GM12878 (cell line): Measurements from ENCODE around the gene OTOS. TPM values are rescaled to one million over a fixed set of nuclear protein-coding genes. Genes with fewer than 3 reads are reported as not detected.

Experiments
- ATAC-seq: fragments of 200-7000 bp; cut with Tn5 transposase; 3 replicates; pipeline ENCODE4 v1.9.1; 2020; ENCODE audit warnings: mild to moderate bottlenecking, moderate library complexity
- BruUV-seq: library from RNA; stranded (reverse); fragments of 400-500 nt; replicated peaks from 2 replicates; lab custom pipeline; 2021; lab: Mats Ljungman, UMichigan
- CTCF ChIA-PET: fragments of 300-600 bp; sonication (Branson Sonifier 250); formaldehyde crosslinking; extraction: SDS; loops from one replicate; lab custom pipeline; 2021; ENCODE audit warnings: inconsistent platforms; lab: Yijun Ruan, JAX
- POLR2A ChIA-PET: fragments of 350-600 bp; formaldehyde crosslinking; extraction: SDS; loops from one replicate; lab custom pipeline; 2021; ENCODE audit warnings: inconsistent platforms; lab: Charles Lee
- RAD21 ChIA-PET: fragments of 300-600 bp; sonication (Branson Sonifier 250); formaldehyde crosslinking; loops from one replicate; lab custom pipeline; 2023; ENCODE audit warnings: antibody characterized with exemption; ENCODE audit not compliant: unreplicated experiment; lab: Charles Lee
- SMC1A ChIA-PET: fragments of 300-600 bp; sonication (Branson Sonifier 250); formaldehyde crosslinking; loops from one replicate; lab custom pipeline; 2023; ENCODE audit not compliant: unreplicated experiment, uncharacterized antibody; lab: Charles Lee
- DNase-seq: peaks from one replicate; pipeline ENCODE4 v3.0.0-alpha.2; 2011; ENCODE audit warnings: low read depth, low spot score
- FAIRE-seq: peaks from 3 replicates; lab custom pipeline; 2011; peaks lifted over from hg19 to GRCh38; lab: Jason Lieb, UNC
- H2AFZ ChIP-seq: 2 replicates; pipeline ENCODE4 v1.6.0; 2011; ENCODE audit warnings: low read depth, low read length, control low read depth; ENCODE audit not compliant: control insufficient read depth
- H3K27ac ChIP-seq: 2 replicates; pipeline ENCODE4 v1.5.1; 2011; ENCODE audit warnings: control low read depth; ENCODE audit not compliant: control insufficient read depth, insufficient read depth
- H3K27me3 ChIP-seq, 2 experiments: replicated peaks in 1 of 2; 2 replicates each; pipeline versions ENCODE4 v1.6.0 to v1.6.1; 2011; ENCODE audit warnings: low read length in 1 of 2; ENCODE audit not compliant: control insufficient read depth in 2 of 2, insufficient read depth in 2 of 2
- H3K36me3 ChIP-seq, 2 experiments: 2 replicates each; pipeline ENCODE4 v1.5.1; 2011; ENCODE audit warnings: low read length in 1 of 2; ENCODE audit not compliant: control insufficient read depth in 2 of 2, insufficient read depth in 2 of 2
- H3K4me1 ChIP-seq: 2 replicates; pipeline ENCODE4 v1.6.1; 2011; ENCODE audit warnings: mild to moderate bottlenecking, low read length, moderate library complexity, mixed read lengths; ENCODE audit not compliant: control insufficient read depth, insufficient read depth
- H3K4me2 ChIP-seq: 2 replicates; pipeline ENCODE4 v1.6.0; 2011; ENCODE audit warnings: control low read depth; ENCODE audit not compliant: control insufficient read depth, insufficient read depth
- H3K4me3 ChIP-seq: fragments of 200-600 bp; sonication (generic); 2 replicates; pipeline ENCODE4 v1.5.1; 2016
- H3K79me2 ChIP-seq: 2 replicates; pipeline ENCODE4 v1.6.0; 2011; ENCODE audit warnings: low read length; ENCODE audit not compliant: control insufficient read depth, insufficient read depth
- H3K9ac ChIP-seq: 2 replicates; pipeline ENCODE4 v1.8.0; 2011; ENCODE audit warnings: low read length, control low read depth, mixed read lengths; ENCODE audit not compliant: control insufficient read depth, insufficient read depth
- H3K9me3 ChIP-seq: replicated peaks from 3 replicates; pipeline ENCODE4 v1.5.1; 2011; ENCODE audit warnings: mild to moderate bottlenecking, low read length; ENCODE audit not compliant: control insufficient read depth, insufficient read depth
- H4K20me1 ChIP-seq: 2 replicates; pipeline ENCODE4 v1.6.0; 2011; ENCODE audit not compliant: control insufficient read depth, insufficient read depth
- EGR1 ChIP-seq, 2 experiments: IDR thresholded peaks; 1 replicate in 1 of 2; 2 replicates in 1 of 2; pipeline ENCODE4 v1.6.1; 2011 to 2012; ENCODE audit warnings: low read depth in 2 of 2, low read length in 2 of 2, borderline replicate concordance in 1 of 2, mild to moderate bottlenecking in 1 of 2, moderate library complexity in 1 of 2
- MTA2 ChIP-seq: fragments of 450-650 bp; IDR thresholded peaks from 2 replicates; pipeline ENCODE4 v1.6.1; 2016; ENCODE audit warnings: low read depth, mild to moderate bottlenecking, moderate library complexity
- MYC ChIP-seq: IDR thresholded peaks from 2 replicates; pipeline ENCODE4 v1.6.1; 2011; ENCODE audit warnings: mild to moderate bottlenecking, low read length, moderate library complexity, inconsistent platforms; ENCODE audit not compliant: insufficient read depth, insufficient replicate concordance, insufficient read length, severe bottlenecking
- RELB ChIP-seq: fragments of 450-650 bp; IDR thresholded peaks from 2 replicates; pipeline ENCODE4 v1.6.1; 2017; ENCODE audit warnings: low read depth, mild to moderate bottlenecking, moderate library complexity
- RFX5 ChIP-seq: IDR thresholded peaks from 2 replicates; pipeline ENCODE4 v1.6.1; 2011; ENCODE audit warnings: low read depth, low read length, improper control_type of control experiment
- SUPT20H ChIP-seq: IDR thresholded peaks from 2 replicates; pipeline ENCODE4 v1.6.1; 2011; ENCODE audit warnings: low read depth, mild to moderate bottlenecking, low read length, moderate library complexity, borderline replicate concordance; ENCODE audit not compliant: control insufficient read depth
- WGBS: methylation state at CpG from one replicate; pipeline ENCODE4 v1.1.6; 2016; ENCODE audit warnings: low lambda C conversion rate; ENCODE audit not compliant: insufficient replicate concordance, insufficient coverage; ENCODE audit errors: missing lambda C conversion rate; 5-methylcytosine and 5-hydroxymethylcytosine counted together
- in situ Hi-C: fragments of 300-500 bp; cut with MboI; formaldehyde crosslinking; loops from 9 replicates; pipeline ENCODE4 v1.14.3; 2018; ENCODE audit warnings: mixed read lengths
- intact Hi-C: fragments of 100-400 bp; cut with micrococcal nuclease; formaldehyde crosslinking; loops from one replicate; pipeline ENCODE4 v1.14.2; 2022; ENCODE audit not compliant: unreplicated experiment
- polyA plus RNA-seq, 11 experiments: library from polyadenylated mRNA; depleted of rRNA in 4 of 11; unstranded in 6 of 11; stranded (reverse) in 5 of 11; fragments of >200 nt; fragmentation: Nextera tagmentation in 4 of 11; fragmentation: Illumina TruSeq in 1 of 11; extraction: Ambion mirVana in 4 of 11; extraction: Trizol in 1 of 11; gene quantifications; 1 replicate in 1 of 11; 2 replicates in 10 of 11; pipeline versions ENCODE4 v1.2.1 to v1.2.3, GENCODE V29; 2011 to 2016; ENCODE audit warnings: inconsistent platforms in 2 of 11, missing spikeins in 2 of 11, low read depth in 1 of 11
- total RNA-seq, 4 experiments: library from RNA; depleted of rRNA in 3 of 4; stranded (reverse); fragments of >200 nt in 3 of 4; fragmentation: Illumina TruSeq in 1 of 4; extraction: Trizol in 1 of 4; gene quantifications; 2 replicates each; pipeline versions ENCODE4 v1.2.1 to v1.2.3, GENCODE V29; 2013 to 2021

The OTOS gene
- total and polyA plus RNA-seq, 10 of the 15 experiments (the other 5 are each of a cell fraction or from before 2014, with no cell fraction given), result not detected

DNA sequence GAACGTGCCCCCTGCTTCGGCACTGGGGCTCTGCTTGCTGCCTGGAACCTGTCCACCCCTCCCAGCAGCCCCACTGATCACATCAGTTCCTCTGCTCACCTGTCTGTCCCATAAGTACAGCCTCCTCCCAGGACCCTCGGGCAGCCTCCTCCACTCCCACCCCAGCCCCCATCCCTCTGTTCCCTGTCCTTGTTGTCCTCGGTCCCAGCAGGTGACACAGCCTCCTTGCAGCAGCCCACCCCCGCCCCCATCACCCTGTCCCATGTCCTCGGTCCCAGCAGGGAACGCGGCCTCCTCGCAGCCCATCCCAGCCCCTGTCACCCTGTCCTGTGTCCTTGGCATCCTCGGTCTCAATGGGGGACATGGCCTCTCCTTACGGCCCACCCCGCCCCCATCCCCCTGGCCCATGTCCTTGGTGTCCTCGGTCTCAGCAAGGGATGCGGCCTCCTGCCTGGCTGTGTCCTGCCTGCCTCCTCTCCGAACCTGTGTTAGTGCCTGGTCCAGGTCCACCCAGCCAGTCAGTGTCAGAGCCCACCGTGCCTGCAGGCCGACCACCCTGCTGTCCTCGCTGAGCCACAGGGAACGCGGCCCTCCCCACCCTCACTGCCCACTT, 4.3 kb upstream of the OTOS start:
- intact Hi-C loops, result loop anchor here (10.0 kb wide), 1 partner anchor 1110 kb away; no protein-coding TSS in a partner anchor
- no peak for DNase-seq
- WGBS, result 20% methylated on average over 12 of the region's 20 CpGs
- Histone ChIP-seq H3K4me1 (no peaks in the 10 kb centered on the region), H2AFZ (no peak overlapping the region), H3K4me3 (no peak overlapping the region), H4K20me1 (no peaks in the 10 kb centered on the region), H3K4me2 (no peak overlapping the region), H3K9ac (no peak overlapping the region), H3K27ac (no peak overlapping the region), H3K36me3 (no peaks in the 10 kb centered on the region), H3K9me3 (no peaks in the 10 kb centered on the region; the same call in 2 of the 3 replicates), H3K79me2 (no peaks in the 10 kb centered on the region), H3K27me3 (peaks cover 0 to 2% of the 10 kb centered on the region in 2 experiments; a peak in 2 of 4 replicates)
- no peak for ATAC-seq
- RAD21 ChIA-PET, result interaction anchor here (1.3 kb wide), 1 partner anchor 84 kb away, joined by 8 read pairs; no protein-coding TSS in a partner anchor
- TF ChIP-seq MTA2 (no peak), RELB (no peak), RFX5 (no peak), MYC (no peak), EGR1 (IDR thresholded peaks at IDR 0.05; ENCODE audit: borderline replicate concordance in 1 of 2, low read depth in 2 of 2, low read length in 2 of 2) (no peak), SUPT20H (no peak)
- no TSS peak for BruUV-seq
- SMC1A ChIA-PET, result interaction anchor here (1.0 to 4.4 kb wide), 3 partner anchors 81 to 85 kb away, joined by 3 to 33 read pairs (median 3); no protein-coding TSS in a partner anchor
- in situ Hi-C loops, result loop anchor here (5.0 to 10.0 kb wide), 2 partner anchors 87 to 1110 kb away; no protein-coding TSS in a partner anchor
- CTCF ChIA-PET, result interaction anchor here (0.8 to 6.1 kb wide), 5 partner anchors 81 to 1632 kb away, joined by 3 to 78 read pairs (median 6); no protein-coding TSS in a partner anchor
- POLR2A ChIA-PET, result no interaction called here
- FAIRE-seq, result no peak
